Fibroblast of lung (primary cell): ENCODE measurements around the gene CLIC5. TPM values are rescaled to one million over a fixed set of nuclear protein-coding genes. Genes with fewer than 3 reads are reported as not detected.

Source experiments
- DNase-seq, 2 donors: peaks; one replicate each; pipeline versions ENCODE4 v3.0.0 to v3.0.0-alpha.2; 2010; ENCODE audit warnings: low read depth in 2 of 2
- H2AFZ ChIP-seq: 2 replicates; pipeline ENCODE4 v1.5.1; 2012; ENCODE audit warnings: low read length, control low read depth, inconsistent platforms
- H3K27ac ChIP-seq: 2 replicates; pipeline ENCODE4 v1.5.1; 2011; ENCODE audit warnings: low read length, control low read depth; ENCODE audit not compliant: insufficient read depth
- H3K27me3 ChIP-seq: 2 replicates; pipeline ENCODE4 v1.5.1; 2011; ENCODE audit warnings: mild to moderate bottlenecking, low read length; ENCODE audit not compliant: control insufficient read depth, insufficient read depth
- H3K36me3 ChIP-seq: 2 replicates; pipeline ENCODE4 v1.5.1; 2011; ENCODE audit warnings: low read length; ENCODE audit not compliant: control insufficient read depth, insufficient read depth
- H3K4me1 ChIP-seq: 2 replicates; pipeline ENCODE4 v1.5.1; 2011; ENCODE audit warnings: low read length; ENCODE audit not compliant: control insufficient read depth, insufficient read depth; ENCODE audit errors: extremely low read depth
- H3K4me2 ChIP-seq: 2 replicates; pipeline ENCODE4 v1.5.1; 2011; ENCODE audit warnings: low read length, control low read depth; ENCODE audit not compliant: insufficient read depth; ENCODE audit errors: extremely low read depth
- H3K4me3 ChIP-seq, 4 experiments: fragments of 200-600 bp in 1 of 4; sonication (generic) in 1 of 4; replicated peaks in 1 of 4; 2 replicates each; pipeline ENCODE4 v1.5.1; 2011 to 2016; ENCODE audit warnings: low read length in 4 of 4, low read depth in 3 of 4, mild to moderate bottlenecking in 3 of 4, control low read depth in 2 of 4, inconsistent platforms in 1 of 4, mixed read lengths in 1 of 4; ENCODE audit not compliant: insufficient read depth in 1 of 4; ENCODE audit errors: control extremely low read depth in 1 of 4
- H3K79me2 ChIP-seq: 2 replicates; pipeline ENCODE4 v1.5.1; 2012; ENCODE audit warnings: mild to moderate bottlenecking, low read length, inconsistent platforms; ENCODE audit not compliant: control insufficient read depth, insufficient read depth
- H3K9ac ChIP-seq: 2 replicates; pipeline ENCODE4 v1.5.1; 2011; ENCODE audit warnings: mild to moderate bottlenecking, low read length, control low read depth; ENCODE audit not compliant: insufficient read depth
- H3K9me3 ChIP-seq: 2 replicates; pipeline ENCODE4 v1.5.1; 2012; ENCODE audit warnings: low read depth, low read length; ENCODE audit not compliant: control insufficient read depth, insufficient read depth
- H4K20me1 ChIP-seq: 2 replicates; pipeline ENCODE4 v1.5.1; 2011; ENCODE audit warnings: low read length; ENCODE audit not compliant: control insufficient read depth, insufficient read depth; ENCODE audit errors: extremely low read depth
- EZH2 ChIP-seq: IDR thresholded peaks from 2 replicates; pipeline ENCODE4 v1.5.1; 2012; ENCODE audit warnings: low read length, control low read depth, mild to moderate bottlenecking; ENCODE audit errors: missing control alignments
- polyA plus RNA-seq, 2 donors: library from polyadenylated mRNA; depleted of rRNA in 1 of 2; stranded (reverse) in 1 of 2; unstranded in 1 of 2; fragments of >200 nt; gene quantifications; 2 replicates each; pipeline ENCODE4 v1.2.1, GENCODE V29; 2011 to 2012; ENCODE audit warnings: missing spikeins in 1 of 2
- total RNA-seq: library from RNA; depleted of rRNA; stranded (reverse); fragments of >200 nt; gene quantifications from 2 replicates; pipeline ENCODE4 v1.2.1, GENCODE V29; 2014
- TF ChIP-seq, protein P1 (sequence below), 2 donors: IDR thresholded peaks in 1 of 2; conservative IDR thresholded peaks in 1 of 2; 1 replicate in 1 of 2; 2 replicates in 1 of 2; pipeline ENCODE4 v1.5.1; 2011 to 2012; ENCODE audit warnings: low read length in 2 of 2, control low read depth in 1 of 2, inconsistent platforms in 1 of 2, low read depth in 1 of 2, mild to moderate bottlenecking in 1 of 2

The CLIC5 gene
- total and polyA plus RNA-seq, 2 donors (not counting 1 experiment from before 2014, with no cell fraction given): 0.03 TPM; not detected in 1

DNA sequence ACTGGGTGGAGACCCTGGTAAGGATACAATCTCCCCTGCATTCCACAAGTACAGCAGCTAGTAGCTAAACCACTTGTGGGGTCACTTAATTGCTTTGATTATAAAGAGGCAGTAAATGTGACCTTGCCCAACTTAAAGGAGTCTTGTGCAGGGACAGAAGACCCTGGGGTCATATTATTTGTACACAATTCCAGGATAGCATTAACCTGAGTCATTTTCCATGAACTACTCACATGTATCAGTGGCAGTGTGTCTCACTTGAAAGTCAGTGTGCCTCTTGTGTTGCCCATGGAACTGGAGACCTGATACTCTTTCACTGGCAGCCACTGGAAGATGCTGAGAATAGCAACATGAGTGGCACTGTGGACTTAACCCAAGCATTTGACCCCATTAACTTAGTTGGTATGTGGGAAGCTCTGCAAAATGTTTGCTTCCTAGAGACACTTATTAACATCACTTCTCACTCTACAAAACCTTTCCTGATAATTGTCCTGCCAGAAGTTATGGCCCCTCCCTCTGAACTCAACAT, 28.9 kb downstream of the CLIC5 start:
- H3K27me3 ChIP-seq: no peaks in the 10 kb centered on the region
- H3K4me3 ChIP-seq: no peak overlapping the region
- TF ChIP-seq, protein P1, sequence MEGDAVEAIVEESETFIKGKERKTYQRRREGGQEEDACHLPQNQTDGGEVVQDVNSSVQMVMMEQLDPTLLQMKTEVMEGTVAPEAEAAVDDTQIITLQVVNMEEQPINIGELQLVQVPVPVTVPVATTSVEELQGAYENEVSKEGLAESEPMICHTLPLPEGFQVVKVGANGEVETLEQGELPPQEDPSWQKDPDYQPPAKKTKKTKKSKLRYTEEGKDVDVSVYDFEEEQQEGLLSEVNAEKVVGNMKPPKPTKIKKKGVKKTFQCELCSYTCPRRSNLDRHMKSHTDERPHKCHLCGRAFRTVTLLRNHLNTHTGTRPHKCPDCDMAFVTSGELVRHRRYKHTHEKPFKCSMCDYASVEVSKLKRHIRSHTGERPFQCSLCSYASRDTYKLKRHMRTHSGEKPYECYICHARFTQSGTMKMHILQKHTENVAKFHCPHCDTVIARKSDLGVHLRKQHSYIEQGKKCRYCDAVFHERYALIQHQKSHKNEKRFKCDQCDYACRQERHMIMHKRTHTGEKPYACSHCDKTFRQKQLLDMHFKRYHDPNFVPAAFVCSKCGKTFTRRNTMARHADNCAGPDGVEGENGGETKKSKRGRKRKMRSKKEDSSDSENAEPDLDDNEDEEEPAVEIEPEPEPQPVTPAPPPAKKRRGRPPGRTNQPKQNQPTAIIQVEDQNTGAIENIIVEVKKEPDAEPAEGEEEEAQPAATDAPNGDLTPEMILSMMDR (conservative IDR thresholded peaks at IDR 0.05 in 1 of 2, IDR thresholded peaks at IDR 0.05 in 1 of 2; ENCODE audit: low read depth in 1 of 2, low read length in 2 of 2): no peak
- no peak for TF ChIP-seq EZH2
- no peak overlapping the region for H2AFZ ChIP-seq
- H3K79me2 ChIP-seq: no peaks in the 10 kb centered on the region
- no peaks in the 10 kb centered on the region for H4K20me1 ChIP-seq
- no peak for DNase-seq
- H3K27ac ChIP-seq: no peak overlapping the region
- no peak overlapping the region for H3K9ac ChIP-seq
- no peaks in the 10 kb centered on the region for H3K36me3 ChIP-seq
- H3K9me3 ChIP-seq: no peaks in the 10 kb centered on the region
- no peaks in the 10 kb centered on the region for H3K4me1 ChIP-seq
- H3K4me2 ChIP-seq: no peak overlapping the region

DNA sequence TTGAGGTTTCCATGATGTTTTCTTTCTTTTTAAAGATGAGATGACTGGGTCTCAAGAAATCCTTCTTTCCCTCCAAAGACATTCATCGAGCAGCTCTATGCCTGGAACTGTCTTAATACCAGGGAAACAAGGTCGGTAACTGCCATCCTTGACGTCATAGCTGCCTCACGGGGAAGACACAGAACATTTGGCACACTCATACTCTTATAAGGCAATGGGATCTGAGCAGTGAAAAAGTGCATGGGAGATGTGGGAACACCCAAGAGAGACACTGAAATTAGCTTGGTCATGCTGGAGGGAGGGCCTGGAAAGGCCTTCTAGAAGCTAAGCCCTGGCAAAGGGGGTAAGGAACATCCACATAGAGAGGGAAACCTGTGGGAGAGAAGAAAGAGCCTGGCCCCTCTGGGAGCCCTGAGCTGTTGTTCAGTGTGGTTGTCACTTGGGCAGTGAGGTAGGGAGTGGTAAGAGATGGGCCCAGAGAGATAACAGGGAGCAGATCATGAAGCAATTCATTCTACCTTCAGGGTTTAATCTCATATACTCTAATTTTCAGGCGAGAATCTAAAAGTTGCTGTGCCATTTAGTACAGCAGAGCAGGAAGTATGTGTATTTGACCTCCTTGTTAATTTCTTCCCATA, 30.8 kb downstream of the CLIC5 start:
- Histone ChIP-seq H3K27ac (no peak overlapping the region), H3K9ac (no peak overlapping the region), H2AFZ (no peak overlapping the region), H3K79me2 (no peaks in the 10 kb centered on the region), H3K9me3 (no peaks in the 10 kb centered on the region), H3K27me3 (no peaks in the 10 kb centered on the region), H3K4me1 (no peaks in the 10 kb centered on the region), H4K20me1 (no peaks in the 10 kb centered on the region), H3K4me3 (no peak overlapping the region), H3K36me3 (no peaks in the 10 kb centered on the region), H3K4me2 (no peak overlapping the region)
- DNase-seq: no peak
- no peak for TF ChIP-seq EZH2
- TF ChIP-seq, protein P1 (conservative IDR thresholded peaks at IDR 0.05 in 1 of 2, IDR thresholded peaks at IDR 0.05 in 1 of 2; ENCODE audit: low read depth in 1 of 2, low read length in 2 of 2): no peak

DNA sequence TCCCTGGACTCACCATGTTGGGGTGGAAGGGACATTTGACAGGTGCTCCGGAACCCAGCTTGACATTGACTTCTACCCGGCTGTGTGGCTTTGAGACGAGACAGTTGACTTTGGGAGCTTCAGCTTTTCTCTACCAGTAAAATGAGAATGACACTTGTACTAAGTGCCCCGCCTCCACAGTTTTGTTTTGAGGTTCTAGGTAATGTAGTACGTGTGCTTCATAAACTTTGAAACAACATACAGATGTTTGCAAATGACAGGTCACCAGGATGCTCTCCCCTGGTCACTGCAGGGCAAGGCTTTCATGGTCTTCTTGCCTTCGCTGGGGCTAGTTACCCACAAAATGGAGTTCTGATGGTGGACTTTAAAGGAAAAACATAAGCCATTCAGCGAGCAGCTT, 31.3 kb downstream of the CLIC5 start:
- Histone ChIP-seq H3K27me3 (no peaks in the 10 kb centered on the region), H3K9ac (no peak overlapping the region), H3K27ac (no peak overlapping the region), H3K9me3 (no peaks in the 10 kb centered on the region), H3K79me2 (no peaks in the 10 kb centered on the region), H4K20me1 (no peaks in the 10 kb centered on the region), H3K36me3 (no peaks in the 10 kb centered on the region), H3K4me3 (no peak overlapping the region), H3K4me2 (no peak overlapping the region), H3K4me1 (no peaks in the 10 kb centered on the region), H2AFZ (no peak overlapping the region)
- DNase-seq: no peak
- TF ChIP-seq EZH2: no peak
- TF ChIP-seq, protein P1 (conservative IDR thresholded peaks at IDR 0.05 in 1 of 2, IDR thresholded peaks at IDR 0.05 in 1 of 2; ENCODE audit: low read depth in 1 of 2, low read length in 2 of 2): no peak
